H7 (cell line): ENCODE measurements around the gene C2CD5. TPM values are rescaled to one million over a fixed set of nuclear protein-coding genes. Genes with fewer than 3 reads are reported as not detected.
A peak's percentile ranks its signal among the peaks of the same experiment; 100 is the strongest.

Source experiments
- DNase-seq: peaks from one replicate; pipeline ENCODE4 v3.0.0; 2012
- H3K27me3 ChIP-seq: 2 replicates; pipeline ENCODE4 v1.6.0; 2011; ENCODE audit warnings: mild to moderate bottlenecking, low read length; ENCODE audit not compliant: control insufficient read depth, insufficient read depth
- H3K36me3 ChIP-seq: replicated peaks from 2 replicates; pipeline ENCODE4 v1.5.1; 2011; ENCODE audit warnings: low read length; ENCODE audit not compliant: control insufficient read depth, insufficient read depth
- H3K4me3 ChIP-seq: 2 replicates; pipeline ENCODE4 v1.5.1; 2011; ENCODE audit warnings: low read depth, mild to moderate bottlenecking, control low read depth, low read length, moderate library complexity; ENCODE audit not compliant: insufficient read depth
- total RNA-seq: library from RNA; depleted of rRNA; stranded (reverse); fragments of >200 nt; shearing (Covaris generic); gene quantifications from 2 replicates; pipeline ENCODE4 v1.2.3, GENCODE V29; 2014

Gene C2CD5
- total RNA-seq, 1 experiment from 2014 or later: 16.2 TPM

- DNase-seq: no peak
- H3K4me3 ChIP-seq: peak overlapping the region; percentile 10; the same call in 1 of the 2 replicates
- no peaks in the 10 kb centered on the region for H3K27me3 ChIP-seq
- H3K36me3 ChIP-seq: no peaks in the 10 kb centered on the region
Observed at GRCh38 chr12:22437031-22437806, 107.1 kb downstream of the C2CD5 start.

- no peak for DNase-seq
- H3K27me3 ChIP-seq: no peaks in the 10 kb centered on the region
- H3K36me3 ChIP-seq: no peaks in the 10 kb centered on the region
- no peak overlapping the region for H3K4me3 ChIP-seq
Observed at GRCh38 chr12:22435583-22435982, 108.8 kb downstream of the C2CD5 start.

- Histone ChIP-seq H3K27me3 (no peaks in the 10 kb centered on the region), H3K36me3 (no peaks in the 10 kb centered on the region), H3K4me3 (no peak overlapping the region)
- no peak for DNase-seq
Observed at GRCh38 chr12:22431693-22432251, 112.6 kb downstream of the C2CD5 start.

- no peak overlapping the region for H3K4me3 ChIP-seq
- no peaks in the 10 kb centered on the region for H3K27me3 ChIP-seq
- H3K36me3 ChIP-seq: no peaks in the 10 kb centered on the region
- no peak for DNase-seq
Observed at GRCh38 chr12:22416801-22417200, 127.5 kb downstream of the C2CD5 start.

GRCh38 chr12:22415342-22416309 lies 128.7 kb downstream of the C2CD5 start:
- Histone ChIP-seq H3K27me3 (no peaks in the 10 kb centered on the region), H3K4me3 (no peak overlapping the region), H3K36me3 (no peaks in the 10 kb centered on the region)
- DNase-seq: no peak

- Histone ChIP-seq H3K36me3 (no peaks in the 10 kb centered on the region), H3K27me3 (no peaks in the 10 kb centered on the region), H3K4me3 (no peak overlapping the region)
- no peak for DNase-seq
Observed at GRCh38 chr12:22414742-22415141, 129.6 kb downstream of the C2CD5 start.

GRCh38 chr12:22413592-22413991 lies 130.8 kb downstream of the C2CD5 start:
- DNase-seq: no peak
- H3K36me3 ChIP-seq: no peaks in the 10 kb centered on the region
- no peaks in the 10 kb centered on the region for H3K27me3 ChIP-seq
- H3K4me3 ChIP-seq: no peak overlapping the region

- H3K27me3 ChIP-seq: no peaks in the 10 kb centered on the region
- H3K36me3 ChIP-seq: no peaks in the 10 kb centered on the region
- DNase-seq: no peak
- no peak overlapping the region for H3K4me3 ChIP-seq
Observed at GRCh38 chr12:22412581-22412980, 131.8 kb downstream of the C2CD5 start.

- no peak for DNase-seq
- Histone ChIP-seq H3K36me3 (no peaks in the 10 kb centered on the region), H3K4me3 (no peak overlapping the region), H3K27me3 (no peaks in the 10 kb centered on the region)
Observed at GRCh38 chr12:22410486-22410885, 133.9 kb downstream of the C2CD5 start.

- H3K27me3 ChIP-seq: no peaks in the 10 kb centered on the region
- no peak for DNase-seq
- no peak overlapping the region for H3K4me3 ChIP-seq
- no peaks in the 10 kb centered on the region for H3K36me3 ChIP-seq
Observed at GRCh38 chr12:22409377-22410164, 134.8 kb downstream of the C2CD5 start.

GRCh38 chr12:22408610-22409376 lies 135.5 kb downstream of the C2CD5 start:
- no peaks in the 10 kb centered on the region for H3K27me3 ChIP-seq
- DNase-seq: no peak
- H3K4me3 ChIP-seq: no peak overlapping the region
- H3K36me3 ChIP-seq: no peaks in the 10 kb centered on the region

- Histone ChIP-seq H3K27me3 (no peaks in the 10 kb centered on the region), H3K36me3 (no peaks in the 10 kb centered on the region), H3K4me3 (no peak overlapping the region)
- DNase-seq: no peak
Observed at GRCh38 chr12:22407397-22407796, 136.9 kb downstream of the C2CD5 start.

- no peaks in the 10 kb centered on the region for H3K27me3 ChIP-seq
- H3K36me3 ChIP-seq: no peaks in the 10 kb centered on the region
- H3K4me3 ChIP-seq: no peak overlapping the region
- no peak for DNase-seq
Observed at GRCh38 chr12:22406627-22407026, 137.7 kb downstream of the C2CD5 start.
